GM21717 (cell line): Measurements from ENCODE around the gene LILRB3.
"Not testable (repeated sequence)": the region's sequence is repeated elsewhere in the genome, so short reads cannot be mapped to it uniquely, and the experiment has no call there.

Experiments used
- ATAC-seq: cut with Tn5 transposase; IDR thresholded peaks from one replicate; pipeline ENCODE4 v1.9.1; 2021; ENCODE audit warnings: mild to moderate bottlenecking, moderate library complexity; ENCODE audit not compliant: unreplicated experiment

Gene LILRB3

GRCh38 chr19:54191011-54191810 lies 31.6 kb downstream of the LILRB3 start, which contains the start of gene TSEN34:
TSEN34 (plus strand) TSS chr19:54191308; CDS start chr19:54191365, 57 bp downstream.
- ATAC-seq: peak; percentile 25

GRCh38 chr19:54190503-54191010 lies 32.2 kb downstream of the LILRB3 start:
- ATAC-seq: peak; percentile 48

GRCh38 chr19:54189735-54190502 lies 32.9 kb downstream of the LILRB3 start:
- ATAC-seq: peak; percentile 45

- ATAC-seq: peak; percentile 9
Observed at GRCh38 chr19:54189145-54189734, 33.6 kb downstream of the LILRB3 start, which contains the start of gene MBOAT7. MBOAT7 (minus strand) TSS chr19:54189580; CDS start chr19:54188508, 1,072 bp downstream.

- no peak for ATAC-seq
Observed at GRCh38 chr19:54188215-54188871, 34.5 kb downstream of the LILRB3 start.

- no peak for ATAC-seq
Observed at GRCh38 chr19:54186934-54187381, 35.8 kb downstream of the LILRB3 start.

- no peak for ATAC-seq
Observed at GRCh38 chr19:54186351-54186750, 36.5 kb downstream of the LILRB3 start.

- ATAC-seq: no peak
Observed at GRCh38 chr19:54183431-54183830, 39.4 kb downstream of the LILRB3 start.

- not testable (repeated sequence) for ATAC-seq
Observed at GRCh38 chr19:54181894-54182293, 40.9 kb downstream of the LILRB3 start.

GRCh38 chr19:54180691-54181091 lies 42.1 kb downstream of the LILRB3 start:
- no peak for ATAC-seq

- ATAC-seq: no peak
Observed at GRCh38 chr19:54179921-54180461, 42.8 kb downstream of the LILRB3 start.

GRCh38 chr19:54179262-54179852 lies 43.5 kb downstream of the LILRB3 start:
- ATAC-seq: no peak

GRCh38 chr19:54178581-54179261 lies 44.1 kb downstream of the LILRB3 start:
- no peak for ATAC-seq

GRCh38 chr19:54173951-54174834 lies 48.6 kb downstream of the LILRB3 start:
- ATAC-seq: no peak

GRCh38 chr19:54173359-54173699 lies 49.5 kb downstream of the LILRB3 start:
- no peak for ATAC-seq

- no peak for ATAC-seq
Observed at GRCh38 chr19:54172471-54173358, 50.1 kb downstream of the LILRB3 start, which contains the start of gene TMC4. TMC4 (minus strand) TSS chr19:54173160; CDS start chr19:54173117, 43 bp downstream.

- ATAC-seq: not testable (repeated sequence)
Observed at GRCh38 chr19:54171736-54172431, 50.9 kb downstream of the LILRB3 start.
